Mesothelial cell of epicardium (in vitro differentiated cells): ENCODE data around the gene CEP97. TPM values are rescaled to one million over a fixed set of nuclear protein-coding genes. Genes with fewer than 3 reads are reported as not detected.
"Not testable (repeated sequence)": the region's sequence is repeated elsewhere in the genome, so short reads cannot be mapped to it uniquely, and the experiment has no call there.

ENCODE experiments used
- DNase-seq, 2 experiments: peaks; one replicate each; pipeline ENCODE4 v3.0.0; 2021; ENCODE audit warnings: low spot score in 2 of 2; ENCODE audit not compliant: unreplicated experiment in 2 of 2
- H3K27ac Mint-ChIP-seq: 2 replicates; pipeline ENCODE4 v1.8.0; 2021; ENCODE audit warnings: mixed read lengths
- H3K27me3 Mint-ChIP-seq: 2 replicates; pipeline ENCODE4 v1.8.0; 2021; ENCODE audit warnings: low read depth, mixed read lengths
- H3K36me3 Mint-ChIP-seq: 2 replicates; pipeline ENCODE4 v1.8.0; 2021; ENCODE audit warnings: mixed read lengths
- H3K4me1 Mint-ChIP-seq: 2 replicates; pipeline ENCODE4 v1.8.0; 2021; ENCODE audit warnings: mixed read lengths
- H3K4me3 Mint-ChIP-seq: 2 replicates; pipeline ENCODE4 v1.8.0; 2021; ENCODE audit warnings: mild to moderate bottlenecking, moderate library complexity, mixed read lengths
- H3K9me3 Mint-ChIP-seq: 2 replicates; pipeline ENCODE4 v1.8.0; 2021; ENCODE audit warnings: mixed read lengths
- CTCF ChIP-seq: fragments of 200-600 bp; sonication (generic); IDR thresholded peaks from one replicate; pipeline ENCODE4 v1.5.0; 2021; ENCODE audit warnings: antibody characterized with exemption; ENCODE audit not compliant: unreplicated experiment
- total RNA-seq: library from RNA; stranded (reverse); gene quantifications from 3 replicates; pipeline ENCODE4 v1.2.1, GENCODE V29; 2021

Gene CEP97
- total RNA-seq, 1 donor from 2014 or later = 18.7 TPM

GRCh38 chr3:101689286-101689685, 35.1 kb upstream of the CEP97 start:
- Mint-ChIP-seq H3K4me1 (peaks cover 23% of the 10 kb centered on the region), H3K27me3 (no peaks in the 10 kb centered on the region), H3K9me3 (no peaks in the 10 kb centered on the region), H3K4me3 (no peak overlapping the region), H3K36me3 (peaks cover 9% of the 10 kb centered on the region), H3K27ac (no peak overlapping the region)
- no peak for DNase-seq
- no peak for TF ChIP-seq CTCF

DNA sequence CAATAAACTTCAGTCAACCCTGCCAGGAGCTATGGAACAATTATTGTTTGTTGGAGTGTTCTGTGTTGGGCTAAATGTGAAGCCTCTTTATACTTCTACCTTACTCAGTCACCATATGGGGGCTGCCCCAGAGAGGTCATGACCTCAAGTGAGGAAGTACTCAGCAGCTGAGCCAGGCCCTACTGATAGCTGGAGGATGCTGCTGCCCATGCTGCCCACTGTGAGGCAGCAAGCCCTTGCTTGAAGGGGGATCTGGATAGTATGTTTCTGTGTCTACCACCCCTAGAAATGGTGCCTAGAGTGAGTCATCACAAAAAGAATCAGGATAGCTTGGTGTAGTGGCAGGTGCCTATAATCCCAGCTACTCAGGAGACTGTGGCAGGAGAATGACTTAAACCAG, 33.4 kb upstream of the CEP97 start:
- TF ChIP-seq CTCF = no peak
- Mint-ChIP-seq H3K27ac (no peak overlapping the region), H3K9me3 (no peaks in the 10 kb centered on the region)

DNA sequence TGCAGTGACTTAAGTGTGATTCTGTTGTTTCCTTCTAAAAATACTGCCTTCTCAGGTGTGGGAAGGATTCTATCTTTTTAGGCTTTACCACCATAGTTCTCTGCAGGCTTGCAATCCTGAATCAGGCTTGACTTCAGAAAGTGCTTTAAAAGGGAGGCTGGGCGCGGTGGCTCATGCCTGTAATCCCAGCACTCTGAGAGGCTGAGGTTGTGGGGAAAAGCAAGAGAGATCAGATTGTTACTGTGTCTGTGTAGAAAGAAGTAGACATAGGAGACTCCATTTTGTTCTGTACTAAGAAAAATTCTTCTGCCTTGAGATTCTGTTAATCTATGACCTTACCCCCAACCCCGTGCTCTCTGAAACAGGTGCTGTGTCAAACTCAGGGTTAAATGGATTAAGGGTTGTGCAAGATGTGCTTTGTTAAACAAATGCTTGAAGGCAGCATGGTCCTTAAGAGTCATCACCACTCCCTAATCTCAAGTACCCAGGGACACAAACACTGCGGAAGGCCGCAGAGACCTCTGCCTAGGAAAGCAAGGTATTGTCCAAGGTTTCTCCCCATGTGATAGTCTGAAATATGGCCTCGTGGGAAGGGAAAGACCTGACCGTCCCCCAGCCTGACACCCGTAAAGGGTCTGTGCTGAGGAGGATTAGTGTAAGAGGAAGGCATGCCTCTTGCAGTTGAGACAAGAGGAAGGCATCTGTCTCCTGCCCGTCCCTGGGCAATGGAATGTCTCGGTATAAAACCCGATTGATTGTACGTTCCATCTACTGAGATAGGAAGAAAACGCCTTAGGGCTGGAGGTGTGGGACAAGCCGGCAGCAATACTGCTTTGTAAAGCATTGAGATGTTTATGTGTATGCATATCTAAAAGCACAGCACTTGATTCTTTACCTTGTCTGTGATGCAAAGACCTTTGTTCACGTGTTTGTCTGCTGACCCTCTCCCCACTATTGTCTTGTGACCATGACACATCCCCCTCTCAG, 32.4 kb upstream of the CEP97 start:
- H3K4me1 Mint-ChIP-seq = peaks cover 36% of the 10 kb centered on the region
- H3K9me3 Mint-ChIP-seq, H3K27me3 Mint-ChIP-seq, H3K36me3 Mint-ChIP-seq, H3K27ac Mint-ChIP-seq, DNase-seq, H3K4me3 Mint-ChIP-seq: not testable (repeated sequence)

More for the DNA sequence above, 33.4 kb upstream of the CEP97 start:
- H3K27me3 Mint-ChIP-seq = no peaks in the 10 kb centered on the region
- H3K36me3 Mint-ChIP-seq = no peaks in the 10 kb centered on the region
- no peak for DNase-seq
- no peak overlapping the region for H3K4me3 Mint-ChIP-seq
- peaks cover 27% of the 10 kb centered on the region for H3K4me1 Mint-ChIP-seq

GRCh38 chr3:101693540-101693939, 30.9 kb upstream of the CEP97 start:
- H3K4me1 Mint-ChIP-seq = peaks cover 28% of the 10 kb centered on the region
- not testable (repeated sequence) for H3K36me3 Mint-ChIP-seq, H3K27me3 Mint-ChIP-seq, H3K9me3 Mint-ChIP-seq, H3K27ac Mint-ChIP-seq, DNase-seq, H3K4me3 Mint-ChIP-seq
- peak; percentile 17 for TF ChIP-seq CTCF

- DNase-seq, H3K27me3 Mint-ChIP-seq, H3K9me3 Mint-ChIP-seq, H3K4me3 Mint-ChIP-seq, H3K36me3 Mint-ChIP-seq: not testable (repeated sequence)
- Mint-ChIP-seq H3K27ac (peak overlapping the region; percentile 77), H3K4me1 (peaks cover 28% of the 10 kb centered on the region)
Measured at GRCh38 chr3:101694836-101695235, 29.6 kb upstream of the CEP97 start.

DNA sequence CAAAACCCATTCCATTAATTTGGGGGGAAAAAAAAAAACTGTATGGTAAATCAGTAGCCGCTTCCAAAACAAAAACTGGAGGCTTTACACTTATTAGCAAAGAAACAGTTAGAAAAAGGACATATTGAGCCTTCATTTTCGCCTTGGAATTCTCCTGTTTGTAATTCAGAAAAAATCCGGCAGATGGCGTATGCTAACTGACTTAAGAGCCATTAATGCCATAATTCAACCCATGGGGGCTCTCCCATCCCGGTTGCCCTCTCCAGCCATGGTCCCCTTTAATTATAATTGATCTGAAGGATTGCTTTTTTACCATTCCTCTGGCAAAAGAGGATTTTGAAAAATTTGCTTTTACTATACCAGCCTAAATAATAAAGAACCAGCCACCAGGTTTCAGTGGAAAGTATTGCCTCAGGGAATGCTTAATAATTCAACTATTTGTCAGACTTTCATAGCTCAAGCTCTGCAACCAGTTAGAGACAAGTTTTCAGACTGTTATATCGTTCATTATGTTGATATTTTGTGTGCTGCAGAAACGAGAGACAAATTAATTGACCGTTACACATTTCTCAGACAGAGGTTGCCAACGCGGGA, 28.5 kb upstream of the CEP97 start:
- Mint-ChIP-seq H3K4me3 (no peak overlapping the region), H3K4me1 (peaks cover 28% of the 10 kb centered on the region), H3K27me3 (no peaks in the 10 kb centered on the region), H3K36me3 (no peaks in the 10 kb centered on the region), H3K27ac (peak overlapping the region; percentile 83), H3K9me3 (no peaks in the 10 kb centered on the region)
- TF ChIP-seq CTCF = peak; percentile 90
- DNase-seq = no peak
